Right ventricle myocardium inferior (tissue), 1 donor: ENCODE measurements around the gene LEMD1. TPM values are rescaled to one million over a fixed set of nuclear protein-coding genes. Genes with fewer than 3 reads are reported as not detected.
"Not testable (repeated sequence)": the region's sequence is repeated elsewhere in the genome, so short reads cannot be mapped to it uniquely, and the experiment has no call there.

ENCODE experiments used
- ATAC-seq: fragments of 200-7000 bp; cut with Tn5 transposase; one replicate; pipeline ENCODE4 v1.9.1; 2020; ENCODE audit warnings: mild to moderate bottlenecking, moderate library complexity
- DNase-seq: peaks from one replicate; pipeline ENCODE4 v3.0.0; 2021; ENCODE audit errors: missing footprints
- intact Hi-C: fragments of 100-400 bp; cut with DNase I; formaldehyde crosslinking; loops from one replicate; pipeline ENCODE4 v1.11.0; 2022
- total RNA-seq: library from RNA; stranded (reverse); fragmentation: NEBNext Ultra II Directional; extraction: Animal tissue kit (Norgen Biotek cat#: 25700); gene quantifications from one replicate; pipeline ENCODE4 v1.2.1, GENCODE V29; 2021
- donor health status: DM: no; HTN: yes; CAD: no; lungs with severe emphysema.

The LEMD1 gene
- total RNA-seq, 1 donor from 2014 or later = not detected

- intact Hi-C loops = no loop called here
- no peak for DNase-seq
- ATAC-seq = no peak
Measured at GRCh38 chr1:205398586-205398985, 23.3 kb downstream of the LEMD1 start.

- ATAC-seq (peak; percentile 79), DNase-seq (no peak)
- intact Hi-C loops = loop anchor here (1.0 to 2.0 kb wide), 4 partner anchors 34 to 128 kb away; no protein-coding TSS in a partner anchor
Measured at GRCh38 chr1:205396967-205397616, 24.8 kb downstream of the LEMD1 start.

- ATAC-seq = no peak
- no peak for DNase-seq
- intact Hi-C loops = loop anchor here (2.0 kb wide), 3 partner anchors 35 to 129 kb away; no protein-coding TSS in a partner anchor
Measured at GRCh38 chr1:205395616-205396015, 26.2 kb downstream of the LEMD1 start.

- DNase-seq = no peak
- no peak for ATAC-seq
- intact Hi-C loops = no loop called here
Measured at GRCh38 chr1:205392650-205393049, 29.2 kb downstream of the LEMD1 start.

GRCh38 chr1:205391386-205391785 is 30.5 kb downstream of the LEMD1 start:
- DNase-seq (no peak), ATAC-seq (no peak)
- intact Hi-C loops = no loop called here

- DNase-seq (no peak), ATAC-seq (no peak)
- intact Hi-C loops = no loop called here
Measured at GRCh38 chr1:205387845-205388244, 34.0 kb downstream of the LEMD1 start.

GRCh38 chr1:205382990-205383389 is 38.9 kb downstream of the LEMD1 start:
- intact Hi-C loops, ATAC-seq, DNase-seq: not testable (repeated sequence)

GRCh38 chr1:205382561-205382960 is 39.3 kb downstream of the LEMD1 start:
- ATAC-seq (no peak), DNase-seq (no peak)
- intact Hi-C loops = no loop called here

- DNase-seq (no peak), ATAC-seq (no peak)
- intact Hi-C loops = no loop called here
Measured at GRCh38 chr1:205381305-205381704, 40.6 kb downstream of the LEMD1 start.

GRCh38 chr1:205380882-205381281 is 41.0 kb downstream of the LEMD1 start:
- DNase-seq = no peak
- no peak for ATAC-seq
- intact Hi-C loops = no loop called here

GRCh38 chr1:205379056-205379455 is 42.8 kb downstream of the LEMD1 start:
- DNase-seq (no peak), ATAC-seq (no peak)
- intact Hi-C loops = no loop called here

- intact Hi-C loops = no loop called here
- DNase-seq = no peak
- ATAC-seq = no peak
Measured at GRCh38 chr1:205377355-205377754, 44.5 kb downstream of the LEMD1 start.

- ATAC-seq = no peak
- DNase-seq = no peak
- intact Hi-C loops = no loop called here
Measured at GRCh38 chr1:205376739-205377138, 45.1 kb downstream of the LEMD1 start.

GRCh38 chr1:205375835-205376545 is 45.9 kb downstream of the LEMD1 start:
- ATAC-seq (no peak), DNase-seq (no peak)
- intact Hi-C loops = no loop called here

GRCh38 chr1:205374210-205375078 is 47.4 kb downstream of the LEMD1 start:
- no peak for ATAC-seq
- intact Hi-C loops = no loop called here
- DNase-seq = no peak

GRCh38 chr1:205373798-205374175 is 48.1 kb downstream of the LEMD1 start:
- intact Hi-C loops = no loop called here
- no peak for DNase-seq
- ATAC-seq = no peak

- DNase-seq = no peak
- intact Hi-C loops = no loop called here
- no peak for ATAC-seq
Measured at GRCh38 chr1:205373022-205373797, 48.6 kb downstream of the LEMD1 start.

GRCh38 chr1:205371871-205372660 is 49.8 kb downstream of the LEMD1 start:
- intact Hi-C loops = no loop called here
- DNase-seq (no peak), ATAC-seq (no peak)
